HUES6 (cell line): Measurements from ENCODE around the gene ZFP3.
"Not testable (repeated sequence)": the region's sequence is repeated elsewhere in the genome, so short reads cannot be mapped to it uniquely, and the experiment has no call there.

ENCODE experiments used
- H3K27ac ChIP-seq: 2 replicates; pipeline ENCODE4 v1.7.0; 2013; ENCODE audit warnings: low read depth, mild to moderate bottlenecking, low read length, inconsistent platforms
- H3K27me3 ChIP-seq: 2 replicates; pipeline ENCODE4 v1.6.1; 2013; ENCODE audit warnings: low read length; ENCODE audit not compliant: control insufficient read depth, insufficient read depth
- H3K36me3 ChIP-seq: 2 replicates; pipeline ENCODE4 v1.6.1; 2013; ENCODE audit warnings: low read length; ENCODE audit not compliant: control insufficient read depth, insufficient read depth
- H3K4me1 ChIP-seq: 2 replicates; pipeline ENCODE4 v1.6.1; 2013; ENCODE audit warnings: low read length; ENCODE audit not compliant: control insufficient read depth, insufficient read depth
- H3K4me3 ChIP-seq: 2 replicates; pipeline ENCODE4 v1.5.1; 2013; ENCODE audit warnings: low read depth, low read length
- H3K9ac ChIP-seq: one replicate; pipeline ENCODE4 v1.6.1; 2013; ENCODE audit warnings: mild to moderate bottlenecking, low read length
- H3K9me3 ChIP-seq: 2 replicates; pipeline ENCODE4 v1.6.1; 2013; ENCODE audit warnings: low read depth, low read length; ENCODE audit not compliant: control insufficient read depth, insufficient read depth

The ZFP3 gene

DNA sequence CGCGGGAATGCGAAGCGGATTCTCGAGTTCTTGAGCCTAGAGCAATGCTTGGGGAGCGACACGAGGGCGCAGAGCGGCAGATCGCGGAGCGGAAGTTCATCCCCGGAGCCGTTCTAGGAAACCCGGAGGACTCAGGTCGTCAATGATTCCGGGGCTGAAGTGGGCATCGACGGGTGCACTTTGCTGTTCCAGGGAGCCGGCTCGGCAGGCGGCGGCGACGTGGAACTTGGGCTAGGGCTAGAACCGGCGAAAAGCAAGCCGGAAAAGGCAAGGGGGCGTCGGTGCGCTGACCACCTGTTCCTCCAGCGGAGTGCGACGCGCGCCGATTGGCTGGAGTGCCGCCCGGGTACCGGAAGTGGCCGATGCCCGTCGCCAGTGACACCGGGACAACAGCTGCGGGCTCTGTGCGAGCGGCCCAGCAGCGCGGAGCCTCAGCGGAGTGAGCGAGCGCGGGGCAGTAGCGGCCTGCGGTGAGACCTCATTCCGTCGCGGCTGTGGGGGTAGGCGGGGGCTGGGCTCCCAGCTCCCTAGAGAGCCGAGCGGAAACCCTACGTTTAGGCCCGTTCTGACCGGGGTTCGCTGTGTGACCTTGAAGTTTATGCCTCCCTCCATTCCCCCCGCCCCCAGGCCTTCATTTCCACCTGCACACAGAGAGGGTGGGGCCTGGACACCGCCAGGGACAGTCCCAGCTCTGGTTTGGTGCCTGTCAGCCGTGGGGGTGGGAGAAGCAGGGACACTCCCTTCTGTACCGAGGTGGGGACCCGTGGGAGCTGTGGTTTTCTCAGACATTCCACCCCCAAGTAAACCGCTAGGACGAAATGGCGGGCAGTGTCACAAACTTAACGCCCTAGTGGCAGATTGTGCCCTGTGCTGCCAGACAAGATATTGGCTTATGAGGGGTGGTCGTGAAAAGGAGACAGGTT is at the start of gene ZFP3:
ZFP3 (plus strand) TSS at position 362 of the 923 bp plus-strand sequence. CDS start 13,038 bp downstream, outside the sequence.
- peak within 1 kb of the TSS; percentile 24 for H3K9ac ChIP-seq
- H3K9me3 ChIP-seq, result no peaks in the 10 kb centered on the region
- H3K27ac ChIP-seq, result no peak within 1 kb of the TSS
- no peaks in the 10 kb centered on the region for H3K36me3 ChIP-seq
- peaks cover 5% of the 10 kb centered on the region; the same call in 1 of the 2 replicates for H3K4me1 ChIP-seq
- peaks cover 8% of the 10 kb centered on the region; the same call in 1 of the 2 replicates for H3K27me3 ChIP-seq
- peak within 1 kb of the TSS; percentile 58; the same call in 1 of the 2 replicates for H3K4me3 ChIP-seq

GRCh38 chr17:5030168-5030567 is 48.1 kb upstream of the ZFP3 start:
- not testable (repeated sequence) for H3K9me3 ChIP-seq, H3K27ac ChIP-seq, H3K36me3 ChIP-seq, H3K4me3 ChIP-seq, H3K9ac ChIP-seq, H3K4me1 ChIP-seq
- H3K27me3 ChIP-seq, result peaks cover 21% of the 10 kb centered on the region

DNA sequence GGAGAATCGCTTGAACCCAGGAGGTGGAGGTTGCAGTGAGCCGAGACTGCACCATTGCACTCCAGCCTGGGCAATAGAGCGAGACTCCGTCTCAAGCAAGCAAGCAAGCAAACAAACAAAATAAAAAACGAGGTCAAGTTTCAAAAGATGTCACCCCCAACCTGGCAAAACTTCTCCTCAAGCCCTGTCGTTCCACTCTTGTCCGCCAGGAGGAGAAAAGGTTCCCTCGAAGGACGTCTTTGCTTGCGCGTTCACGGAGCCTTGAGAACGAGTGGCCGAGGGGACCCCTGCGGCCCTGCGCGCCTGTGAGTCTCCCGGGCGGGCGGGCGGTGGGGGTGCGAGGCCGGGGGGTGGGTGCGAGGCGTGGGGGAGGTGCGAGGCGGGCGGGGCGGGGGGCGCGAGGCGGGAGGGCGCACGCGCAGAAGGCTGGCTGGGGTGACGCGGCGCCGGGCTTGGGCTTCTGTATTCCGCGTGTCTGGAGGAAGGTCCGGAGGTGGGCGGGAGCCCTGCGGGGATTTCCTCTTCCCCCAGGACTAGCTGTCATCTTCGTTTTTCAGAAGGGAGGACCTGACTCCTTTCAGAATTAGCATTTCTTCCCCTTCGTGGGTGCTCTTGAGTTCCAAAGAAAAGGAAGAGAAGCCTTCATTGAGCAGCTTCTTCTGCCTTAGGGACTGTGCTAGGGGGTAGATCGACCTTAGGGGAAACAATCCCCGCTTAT is 46.7 kb upstream of the ZFP3 start:
- H3K4me1 ChIP-seq, result peaks cover 3% of the 10 kb centered on the region; the same call in 1 of the 2 replicates
- H3K36me3 ChIP-seq, result no peaks in the 10 kb centered on the region
- H3K4me3 ChIP-seq, result peak overlapping the region; percentile 57
- peaks cover 22% of the 10 kb centered on the region for H3K27me3 ChIP-seq
- no peaks in the 10 kb centered on the region for H3K9me3 ChIP-seq
- H3K27ac ChIP-seq, result no peak overlapping the region
- peak overlapping the region; percentile 29 for H3K9ac ChIP-seq

DNA sequence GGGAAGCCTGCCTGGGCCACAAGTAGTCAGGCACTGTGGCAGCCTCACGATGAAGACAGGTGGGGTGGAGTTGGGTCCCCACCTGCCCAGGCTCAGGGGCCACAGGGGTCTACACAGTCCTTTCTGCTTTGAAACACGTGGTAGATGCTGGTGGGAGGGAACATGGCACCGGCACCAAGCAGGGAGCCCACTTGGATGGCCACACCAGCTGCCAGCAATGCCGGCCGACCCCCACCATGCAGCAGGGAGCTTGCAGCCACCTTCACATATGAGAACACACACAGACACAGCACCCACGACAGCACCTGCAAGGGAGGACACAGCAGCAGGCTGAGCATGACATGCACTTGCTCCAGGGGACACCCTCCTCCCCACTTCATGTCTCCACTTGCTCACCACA is 45.4 kb upstream of the ZFP3 start:
- H3K9ac ChIP-seq, result no peak overlapping the region
- H3K9me3 ChIP-seq, result no peaks in the 10 kb centered on the region
- peaks cover 22% of the 10 kb centered on the region for H3K27me3 ChIP-seq
- H3K36me3 ChIP-seq, result no peaks in the 10 kb centered on the region
- H3K27ac ChIP-seq, result no peak overlapping the region
- peaks cover 3% of the 10 kb centered on the region; the same call in 1 of the 2 replicates for H3K4me1 ChIP-seq
- no peak overlapping the region for H3K4me3 ChIP-seq

- Histone ChIP-seq H3K9ac (no peak overlapping the region), H3K27ac (no peak overlapping the region), H3K27me3 (peaks cover 22% of the 10 kb centered on the region), H3K4me1 (peaks cover 3% of the 10 kb centered on the region; the same call in 1 of the 2 replicates), H3K9me3 (no peaks in the 10 kb centered on the region), H3K4me3 (no peak overlapping the region), H3K36me3 (no peaks in the 10 kb centered on the region)
Observed at GRCh38 chr17:5033352-5034015, 44.8 kb upstream of the ZFP3 start.

DNA sequence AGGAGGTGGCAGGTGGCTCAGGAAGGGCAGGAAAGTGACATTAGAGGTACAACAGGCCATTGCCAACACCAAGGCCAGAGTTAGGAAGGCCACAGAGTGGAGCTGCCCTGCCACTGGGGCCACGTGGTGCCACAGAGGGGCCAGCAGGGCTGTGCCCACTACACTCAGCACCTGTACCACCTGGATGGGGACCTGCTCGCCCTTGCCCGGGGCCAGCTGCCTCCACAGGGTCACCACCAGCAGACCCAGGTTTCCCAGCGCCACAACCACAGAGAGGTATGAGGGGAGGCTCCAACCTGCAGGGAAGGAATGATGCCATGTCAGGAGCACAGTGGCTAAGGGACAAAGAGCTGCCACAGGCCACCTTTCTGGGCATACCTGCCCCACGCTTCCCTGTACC is 44.2 kb upstream of the ZFP3 start:
- no peak overlapping the region for H3K4me3 ChIP-seq

DNA sequence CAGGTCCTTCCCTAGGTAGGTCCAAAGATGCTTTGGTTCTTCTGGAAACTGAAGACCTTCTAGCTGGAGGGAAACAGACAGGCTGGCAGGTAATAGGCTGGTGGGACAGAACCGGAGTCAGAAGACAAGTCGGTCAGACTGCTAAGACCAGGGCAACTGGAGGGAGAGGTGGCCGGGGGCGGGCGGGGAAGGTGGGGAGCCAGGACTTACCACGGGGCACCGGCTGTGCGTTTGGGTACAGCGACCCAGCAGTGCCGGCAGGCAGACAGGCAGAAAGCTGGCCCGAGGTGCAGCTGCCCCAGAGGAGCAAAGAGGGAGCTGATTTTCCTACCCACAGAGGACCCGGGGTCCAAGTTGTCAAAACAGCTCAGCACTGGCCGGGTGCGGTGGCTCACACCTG is 43.6 kb upstream of the ZFP3 start:
- Histone ChIP-seq H3K27me3 (peaks cover 22% of the 10 kb centered on the region), H3K9me3 (no peaks in the 10 kb centered on the region), H3K9ac (no peak overlapping the region), H3K4me3 (no peak overlapping the region), H3K27ac (no peak overlapping the region), H3K36me3 (no peaks in the 10 kb centered on the region), H3K4me1 (peaks cover 3% of the 10 kb centered on the region; the same call in 1 of the 2 replicates)

More for the DNA sequence above, 44.2 kb upstream of the ZFP3 start:
- Histone ChIP-seq H3K27me3 (peaks cover 22% of the 10 kb centered on the region), H3K36me3 (no peaks in the 10 kb centered on the region), H3K4me1 (peaks cover 3% of the 10 kb centered on the region; the same call in 1 of the 2 replicates), H3K9ac (no peak overlapping the region), H3K27ac (no peak overlapping the region), H3K9me3 (no peaks in the 10 kb centered on the region)

GRCh38 chr17:5035315-5035714 is 43.0 kb upstream of the ZFP3 start, which contains the start of gene SLC52A1:
TSS of gene SLC52A1 (minus strand) at chr17:5035426. CDS start at chr17:5034606, 820 bp downstream.
- H3K36me3 ChIP-seq, result no peaks in the 10 kb centered on the region
- H3K9ac ChIP-seq, result no peak within 1 kb of the TSS
- H3K4me1 ChIP-seq, result peaks cover 3% of the 10 kb centered on the region; the same call in 1 of the 2 replicates
- H3K9me3 ChIP-seq, result no peaks in the 10 kb centered on the region
- peak within 1 kb of the TSS; percentile 49 for H3K4me3 ChIP-seq
- H3K27me3 ChIP-seq, result peaks cover 22% of the 10 kb centered on the region
- H3K27ac ChIP-seq, result no peak within 1 kb of the TSS

DNA sequence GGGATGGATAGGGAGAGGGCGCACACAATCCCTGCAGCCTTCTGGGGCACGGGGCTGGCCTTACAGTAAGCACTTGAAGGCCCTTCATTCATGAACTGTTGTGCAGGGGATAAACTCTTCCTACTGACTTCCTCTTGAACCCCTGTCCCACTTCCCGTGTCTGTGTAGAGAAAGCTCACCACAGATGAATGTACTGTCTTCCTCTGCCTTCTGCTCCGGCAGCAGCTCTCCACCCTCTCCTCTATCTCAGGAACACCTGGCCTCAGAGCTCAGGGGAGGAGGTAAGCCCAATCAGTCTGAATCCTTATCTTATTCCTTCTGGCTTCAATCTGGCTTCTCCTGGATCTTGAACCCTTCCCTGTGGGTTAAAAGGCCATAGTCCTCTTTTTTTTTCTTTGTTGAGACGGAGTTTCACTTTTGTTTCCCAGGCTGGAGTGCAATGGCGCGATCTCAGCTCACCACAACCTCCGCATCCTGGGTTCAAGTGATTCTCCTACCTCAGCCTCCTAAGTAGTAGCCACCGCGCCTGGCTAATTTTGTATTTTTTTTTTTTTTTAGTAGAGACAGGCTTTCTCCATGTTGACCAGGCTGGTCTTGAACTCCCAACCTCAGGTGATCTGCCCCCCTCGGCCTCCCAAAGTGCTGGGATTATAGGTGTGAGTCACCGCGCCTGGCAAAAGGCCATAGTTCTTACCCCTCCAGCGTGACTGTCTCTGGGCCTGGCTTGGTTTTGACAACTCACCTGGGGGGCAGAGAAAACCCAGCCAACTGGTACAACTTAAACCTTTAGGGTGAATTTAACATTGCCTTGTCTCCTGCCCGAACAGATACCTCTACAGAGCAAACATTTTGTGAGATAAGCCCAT is 35.9 kb upstream of the ZFP3 start:
- H3K36me3 ChIP-seq, result no peaks in the 10 kb centered on the region
- no peak overlapping the region for H3K27ac ChIP-seq
- H3K27me3 ChIP-seq, result no peaks in the 10 kb centered on the region
- no peaks in the 10 kb centered on the region for H3K4me1 ChIP-seq
- no peak overlapping the region for H3K4me3 ChIP-seq
- no peak overlapping the region for H3K9ac ChIP-seq
- H3K9me3 ChIP-seq, result no peaks in the 10 kb centered on the region

GRCh38 chr17:5043524-5043923 is 34.7 kb upstream of the ZFP3 start:
- Histone ChIP-seq H3K9ac (no peak overlapping the region), H3K9me3 (no peaks in the 10 kb centered on the region), H3K4me3 (no peak overlapping the region), H3K36me3 (no peaks in the 10 kb centered on the region), H3K27ac (no peak overlapping the region), H3K27me3 (no peaks in the 10 kb centered on the region), H3K4me1 (no peaks in the 10 kb centered on the region)
